C4-2B (cell line): ENCODE measurements around the gene CEACAM19.
"Not testable (repeated sequence)": the region's sequence is repeated elsewhere in the genome, so short reads cannot be mapped to it uniquely, and the experiment has no call there.

Experiments used
- H3K27ac ChIP-seq: fragments of 450-650 bp; 2 replicates; pipeline ENCODE4 v1.5.1; 2017
- ZFX ChIP-seq: fragments of 450-650 bp; IDR thresholded peaks from 2 replicates; pipeline ENCODE4 v1.6.1; 2017
- TF ChIP-seq, protein P1 (sequence below): fragments of 450-650 bp; conservative IDR thresholded peaks from 2 replicates; pipeline ENCODE4 v1.5.1; 2017; ENCODE audit warnings: mild to moderate bottlenecking

Gene CEACAM19

GRCh38 chr19:44717603-44718002, 46.3 kb downstream of the CEACAM19 start:
- TF ChIP-seq ZFX = no peak
- TF ChIP-seq, protein P1, sequence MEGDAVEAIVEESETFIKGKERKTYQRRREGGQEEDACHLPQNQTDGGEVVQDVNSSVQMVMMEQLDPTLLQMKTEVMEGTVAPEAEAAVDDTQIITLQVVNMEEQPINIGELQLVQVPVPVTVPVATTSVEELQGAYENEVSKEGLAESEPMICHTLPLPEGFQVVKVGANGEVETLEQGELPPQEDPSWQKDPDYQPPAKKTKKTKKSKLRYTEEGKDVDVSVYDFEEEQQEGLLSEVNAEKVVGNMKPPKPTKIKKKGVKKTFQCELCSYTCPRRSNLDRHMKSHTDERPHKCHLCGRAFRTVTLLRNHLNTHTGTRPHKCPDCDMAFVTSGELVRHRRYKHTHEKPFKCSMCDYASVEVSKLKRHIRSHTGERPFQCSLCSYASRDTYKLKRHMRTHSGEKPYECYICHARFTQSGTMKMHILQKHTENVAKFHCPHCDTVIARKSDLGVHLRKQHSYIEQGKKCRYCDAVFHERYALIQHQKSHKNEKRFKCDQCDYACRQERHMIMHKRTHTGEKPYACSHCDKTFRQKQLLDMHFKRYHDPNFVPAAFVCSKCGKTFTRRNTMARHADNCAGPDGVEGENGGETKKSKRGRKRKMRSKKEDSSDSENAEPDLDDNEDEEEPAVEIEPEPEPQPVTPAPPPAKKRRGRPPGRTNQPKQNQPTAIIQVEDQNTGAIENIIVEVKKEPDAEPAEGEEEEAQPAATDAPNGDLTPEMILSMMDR = no peak
- peak overlapping the region; percentile 72 for H3K27ac ChIP-seq

GRCh38 chr19:44718441-44719261, 47.4 kb downstream of the CEACAM19 start:
- peak overlapping the region; percentile 72 for H3K27ac ChIP-seq
- no peak for TF ChIP-seq ZFX
- TF ChIP-seq, protein P1 = no peak

DNA sequence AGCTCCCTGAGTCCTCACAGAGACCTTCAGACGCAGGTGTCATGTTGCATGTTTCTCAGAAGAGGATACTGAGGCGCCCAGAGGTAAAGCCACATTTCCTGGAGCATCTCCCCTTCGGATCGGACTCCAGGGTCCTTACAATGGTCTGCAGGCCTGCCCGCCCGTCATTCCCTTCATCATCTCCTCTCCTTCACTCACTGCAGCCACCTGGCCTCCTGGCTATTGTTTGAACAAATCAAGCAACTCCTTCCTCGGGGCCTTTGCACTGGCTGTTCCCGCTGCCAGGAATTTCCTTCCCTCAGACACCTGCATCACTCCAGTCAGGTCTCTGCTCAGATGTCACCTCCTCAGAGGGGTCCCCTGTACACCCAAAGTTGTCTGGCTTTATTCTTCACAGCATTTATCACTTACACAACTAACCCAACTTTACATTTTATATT, 48.0 kb downstream of the CEACAM19 start:
- peak overlapping the region; percentile 72 for H3K27ac ChIP-seq
- no peak for TF ChIP-seq ZFX
- TF ChIP-seq, protein P1 = no peak

DNA sequence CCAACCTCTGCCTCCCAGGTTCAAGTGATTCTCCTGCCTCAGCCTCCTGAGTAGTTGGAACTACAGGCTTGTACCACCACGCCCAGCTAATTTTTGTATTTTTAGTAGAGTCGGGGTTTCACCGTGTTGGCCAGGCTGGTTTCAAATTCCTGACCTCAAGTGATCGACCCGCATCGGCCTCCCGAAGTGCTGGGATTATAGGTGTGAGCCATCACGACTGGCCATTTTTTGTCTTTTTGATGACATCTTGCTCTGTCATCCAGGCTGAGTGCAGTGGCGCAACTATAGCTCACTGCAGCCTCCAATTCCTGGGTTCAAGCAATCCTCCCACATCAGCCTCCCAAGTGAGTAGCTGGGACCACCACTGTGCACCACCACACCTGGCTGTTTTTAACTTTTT, 49.1 kb downstream of the CEACAM19 start:
- H3K27ac ChIP-seq = not testable (repeated sequence)

- no peak overlapping the region for H3K27ac ChIP-seq
Observed at GRCh38 chr19:44720945-44721344, 49.7 kb downstream of the CEACAM19 start.

GRCh38 chr19:44721369-44721768, 50.1 kb downstream of the CEACAM19 start:
- not testable (repeated sequence) for H3K27ac ChIP-seq

More at GRCh38 chr19:44720945-44721344, 49.7 kb downstream of the CEACAM19 start:
- TF ChIP-seq, protein P1 = no peak
- TF ChIP-seq ZFX = no peak

GRCh38 chr19:44722131-44723121, 51.1 kb downstream of the CEACAM19 start:
- no peak overlapping the region; the same call in 1 of the 2 replicates for H3K27ac ChIP-seq
- TF ChIP-seq, protein P1 = no peak
- TF ChIP-seq ZFX = no peak
